A673 (cell line): ENCODE results near the gene SMPDL3B.

Experiments
- CTCF ChIP-seq: fragments of 300-800, 200-600 bp; sonication (generic); conservative IDR thresholded peaks from 2 replicates; pipeline ENCODE4 v1.5.1; 2017; ENCODE audit warnings: low read depth, mild to moderate bottlenecking, antibody characterized with exemption, low read length, moderate library complexity, mixed read lengths
- EZH2 ChIP-seq: fragments of 200-600 bp; sonication (generic); IDR thresholded peaks from 2 replicates; pipeline ENCODE4 v1.6.1; 2017; ENCODE audit warnings: borderline replicate concordance, low read depth, mild to moderate bottlenecking, mixed read lengths, antibody characterized with exemption, low read length; ENCODE audit not compliant: poor library complexity, severe bottlenecking

DNA sequence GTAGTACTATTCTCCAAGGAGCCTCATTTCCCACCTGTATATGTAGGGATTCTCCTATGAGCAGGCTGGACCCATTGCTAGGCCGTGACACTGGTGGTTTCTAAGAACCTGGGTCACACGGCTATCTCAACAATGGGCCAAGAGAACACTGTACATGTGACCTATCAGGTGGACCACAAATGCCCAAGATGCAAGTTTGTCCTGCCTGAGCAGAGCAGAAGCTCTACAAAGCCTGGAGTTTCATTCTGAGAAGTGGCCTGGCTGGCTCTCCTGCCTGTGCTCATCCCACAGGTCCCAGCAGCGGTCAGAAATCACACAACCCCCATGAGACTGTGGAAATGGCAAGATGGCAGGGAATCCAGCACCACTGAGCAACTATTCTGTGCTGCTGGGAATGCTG lies 45.3 kb upstream of the SMPDL3B start:
- TF ChIP-seq CTCF: no peak
- no peak for TF ChIP-seq EZH2
